GM18951 (cell line): ENCODE data around the gene RGS7.
"Not testable (repeated sequence)": the region's sequence is repeated elsewhere in the genome, so short reads cannot be mapped to it uniquely, and the experiment has no call there.

Experiments
- POLR2A ChIP-seq: IDR thresholded peaks from 4 replicates; pipeline ENCODE4 v1.6.1; 2011; ENCODE audit warnings: mild to moderate bottlenecking; ENCODE audit not compliant: insufficient read length, insufficient read depth; ENCODE audit errors: extremely low read depth
- in situ Hi-C: fragments of 300-500 bp; cut with MboI; formaldehyde crosslinking; loops from one replicate; pipeline ENCODE4 v1.12.0; 2022; ENCODE audit warnings: low sequenced_read_pairs, mixed read lengths, inconsistent platforms; ENCODE audit not compliant: unreplicated experiment

Gene RGS7

GRCh38 chr1:241145881-241146280, 211.1 kb downstream of the RGS7 start:
- in situ Hi-C loops, result no loop called here

DNA sequence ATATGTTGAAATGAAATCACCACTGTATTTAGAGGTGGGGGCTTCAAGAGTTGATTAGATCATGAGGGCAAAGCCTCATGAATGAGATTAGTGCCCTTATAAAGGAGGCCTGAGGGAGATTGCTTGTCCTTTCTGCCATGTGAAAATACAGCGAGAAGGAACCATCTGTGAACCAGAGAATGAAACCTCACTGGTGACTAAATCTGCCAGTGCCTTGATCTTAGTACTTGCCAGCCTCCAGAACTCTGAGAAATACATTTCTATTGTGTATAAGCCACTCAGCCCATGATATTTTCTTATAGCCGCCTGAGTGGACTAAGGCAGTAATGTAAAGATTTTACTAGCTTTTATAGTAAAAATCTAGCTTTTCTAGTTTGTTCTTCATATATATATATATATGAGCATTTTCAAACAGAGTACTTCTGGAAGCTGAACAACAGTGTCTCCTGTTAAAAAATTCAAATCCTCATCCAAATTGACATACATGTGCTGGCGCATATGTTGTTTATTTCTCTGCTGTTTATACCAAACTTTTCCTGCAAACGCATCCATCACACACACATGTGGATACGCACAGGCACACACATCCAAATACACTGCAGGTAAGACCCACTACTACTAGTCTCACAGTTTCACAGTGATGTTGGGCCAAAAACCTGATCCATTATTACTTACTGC, 213.1 kb downstream of the RGS7 start:
- TF ChIP-seq POLR2A, result no peak
- in situ Hi-C loops, result no loop called here

More at GRCh38 chr1:241145881-241146280, 211.1 kb downstream of the RGS7 start:
- no peak for TF ChIP-seq POLR2A

DNA sequence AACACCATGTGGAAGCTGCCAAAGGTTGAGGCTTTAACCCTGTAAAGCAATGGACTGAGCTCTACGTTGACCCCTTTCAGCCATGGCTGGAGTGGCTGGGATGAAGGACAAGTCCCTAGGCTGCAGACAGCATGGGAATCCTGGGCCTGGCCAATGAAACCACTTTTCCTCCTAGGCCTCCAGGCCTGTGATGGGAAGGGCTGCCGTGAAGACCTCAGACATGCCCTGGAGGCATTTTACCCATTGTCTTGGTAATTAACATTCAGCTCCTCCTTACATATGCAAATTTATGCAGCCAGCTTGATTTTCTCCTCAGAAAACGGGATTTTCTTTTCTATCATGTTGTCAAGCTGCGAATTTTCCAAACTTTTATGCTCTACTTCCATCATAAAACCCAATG, 214.5 kb downstream of the RGS7 start:
- in situ Hi-C loops, result no loop called here
- TF ChIP-seq POLR2A, result no peak

DNA sequence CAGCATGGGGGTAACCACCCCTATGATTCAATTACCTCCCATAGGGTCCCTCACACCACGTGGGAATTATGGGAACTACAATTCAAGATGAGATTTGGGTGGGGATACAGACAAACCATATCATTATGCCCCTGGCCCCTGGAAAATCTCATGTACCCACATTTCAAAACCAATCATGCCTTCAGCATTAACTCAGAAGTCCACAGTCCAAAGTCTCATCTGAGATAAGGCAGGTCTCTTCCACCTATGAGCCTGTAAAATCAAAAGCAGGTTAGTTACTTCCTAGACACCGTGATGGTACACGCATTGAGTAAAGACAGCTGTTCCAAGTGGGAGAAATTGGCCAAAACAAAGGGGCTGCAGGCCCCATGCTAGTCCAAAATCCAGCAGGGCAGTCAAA, 215.4 kb downstream of the RGS7 start:
- in situ Hi-C loops, result not testable (repeated sequence)

- in situ Hi-C loops, result no loop called here
- TF ChIP-seq POLR2A, result no peak
Observed at GRCh38 chr1:241140670-241141069, 216.3 kb downstream of the RGS7 start.

DNA sequence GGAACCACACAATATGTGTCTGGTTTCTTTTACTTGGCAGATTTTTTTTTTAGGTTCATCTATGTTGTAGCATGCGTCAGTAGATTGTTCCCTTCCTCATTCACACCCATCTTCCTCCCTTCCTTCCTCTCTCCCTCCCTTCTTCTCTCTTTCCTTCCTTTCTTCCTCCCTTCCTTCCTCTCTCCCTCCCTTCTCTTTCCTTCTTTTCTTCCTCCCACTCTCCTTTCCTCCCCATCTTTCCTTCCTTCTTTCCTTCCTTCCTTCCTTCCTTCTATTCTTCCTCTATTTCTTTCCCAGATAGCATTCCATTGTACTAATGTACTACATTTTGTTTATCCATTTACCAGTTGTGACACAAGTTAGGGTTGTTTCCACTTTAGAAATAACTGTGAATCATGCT, 218.0 kb downstream of the RGS7 start:
- in situ Hi-C loops, result no loop called here
- TF ChIP-seq POLR2A, result no peak

- no peak for TF ChIP-seq POLR2A
- in situ Hi-C loops, result no loop called here
Observed at GRCh38 chr1:241138248-241138647, 218.8 kb downstream of the RGS7 start.

DNA sequence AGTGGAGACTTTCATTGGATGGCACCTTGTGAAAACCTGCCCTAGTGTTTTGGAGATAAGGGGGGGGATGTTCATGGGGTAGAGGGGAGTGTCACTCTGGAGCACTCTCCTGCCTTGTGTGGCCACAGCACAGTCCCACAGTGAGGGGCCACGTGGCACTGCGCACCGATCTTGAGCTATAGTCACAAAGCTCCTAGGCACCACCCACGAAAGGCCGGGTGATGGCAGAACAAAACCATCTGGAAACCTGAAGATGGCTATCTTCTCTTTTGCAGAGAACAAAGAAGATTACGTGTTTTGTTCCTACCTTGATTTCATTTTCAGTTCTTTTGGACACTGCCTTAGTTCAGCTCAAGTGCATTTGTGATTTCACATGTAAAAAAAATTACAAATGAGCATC, 220.6 kb downstream of the RGS7 start:
- in situ Hi-C loops, result no loop called here
- no peak for TF ChIP-seq POLR2A

GRCh38 chr1:241131636-241132194, 225.3 kb downstream of the RGS7 start:
- in situ Hi-C loops, result no loop called here
- TF ChIP-seq POLR2A, result no peak

- no peak for TF ChIP-seq POLR2A
- in situ Hi-C loops, result no loop called here
Observed at GRCh38 chr1:241130881-241131280, 226.1 kb downstream of the RGS7 start.

DNA sequence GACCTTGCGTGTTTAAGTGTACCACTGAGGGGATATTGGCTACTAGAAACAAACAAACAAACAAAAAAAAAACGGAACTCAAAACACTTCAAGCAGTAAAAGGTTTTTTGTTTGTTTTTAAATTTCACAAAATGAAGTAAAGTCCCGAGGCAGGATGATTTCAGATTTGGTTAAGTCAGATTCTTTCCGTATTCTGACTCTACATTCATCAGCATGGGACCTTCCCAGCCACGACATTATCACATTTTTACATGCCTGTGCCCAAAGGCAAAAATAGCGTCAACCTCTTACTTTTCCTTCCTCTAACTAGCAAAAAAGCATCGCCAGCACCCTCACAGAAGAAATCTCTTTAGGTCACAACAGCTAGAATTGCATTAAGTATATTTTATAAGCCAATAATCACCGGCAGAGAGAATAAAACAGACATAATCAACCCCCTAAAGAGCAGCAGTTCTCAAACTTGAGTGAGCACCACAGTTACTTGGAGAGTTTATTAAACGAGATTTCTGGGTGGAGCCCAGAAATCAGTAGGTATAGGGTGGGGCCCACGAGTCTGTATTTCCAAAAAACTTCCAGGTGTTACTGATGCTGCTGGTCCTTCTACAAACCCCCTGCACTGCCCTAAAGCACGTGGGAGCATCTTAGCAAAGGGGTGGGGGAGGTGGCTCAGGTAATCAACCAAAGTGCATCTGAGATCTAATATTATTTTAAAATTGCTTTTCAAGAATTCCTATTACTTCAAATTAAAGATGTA, 227.6 kb downstream of the RGS7 start:
- TF ChIP-seq POLR2A, result no peak

DNA sequence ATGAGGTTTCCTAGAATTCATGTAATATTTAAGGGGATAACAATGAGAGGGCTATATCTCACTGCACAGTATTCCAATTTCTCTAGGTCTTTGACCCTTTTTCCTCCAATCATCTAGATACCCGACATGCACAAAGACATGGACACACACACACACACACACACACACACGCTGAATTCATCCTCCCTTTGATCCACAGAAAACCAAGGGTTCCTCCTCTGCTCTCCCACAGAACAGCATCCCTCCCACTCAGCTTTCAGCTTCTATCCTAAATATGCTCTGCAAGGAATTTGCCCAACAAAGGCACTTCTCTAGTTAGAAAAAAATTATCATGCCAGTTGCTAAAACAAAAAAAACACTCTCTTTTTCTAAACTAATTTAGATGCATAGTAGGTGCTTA, 231.7 kb downstream of the RGS7 start:
- no peak for TF ChIP-seq POLR2A
- in situ Hi-C loops, result no loop called here

More for the DNA sequence above, 227.6 kb downstream of the RGS7 start:
- in situ Hi-C loops, result no loop called here

DNA sequence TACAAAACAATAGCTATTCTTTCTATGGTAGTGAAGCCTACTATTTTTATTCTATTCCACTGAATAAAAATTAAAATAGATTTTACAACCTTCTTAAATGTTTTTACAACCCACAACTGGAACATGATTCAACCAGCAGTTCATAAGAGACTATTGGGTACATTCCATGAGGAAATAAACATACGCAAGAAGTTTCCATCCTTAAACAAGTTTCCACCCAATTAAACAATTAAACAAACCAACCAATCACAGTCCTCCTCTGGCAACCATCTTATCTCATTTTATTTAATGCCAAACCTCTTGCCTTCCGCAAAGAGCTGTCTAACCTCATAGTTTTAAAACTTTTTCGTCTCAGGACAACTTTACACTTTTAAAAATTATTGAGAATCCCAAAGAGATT, 239.0 kb downstream of the RGS7 start:
- in situ Hi-C loops, result no loop called here

GRCh38 chr1:241115784-241116183, 241.2 kb downstream of the RGS7 start:
- in situ Hi-C loops, result no loop called here
- no peak for TF ChIP-seq POLR2A

More for the DNA sequence above, 239.0 kb downstream of the RGS7 start:
- TF ChIP-seq POLR2A, result no peak
